SU-DHL-6 (cell line): ENCODE data around the gene RSPH1.

Experiments used
- H2AFZ ChIP-seq: fragments of 200-600 bp; sonication (generic); 2 replicates; pipeline ENCODE4 v1.6.1; 2014; ENCODE audit warnings: low read depth, mild to moderate bottlenecking, moderate library complexity, mixed read lengths, antibody characterized with exemption, low read length; ENCODE audit not compliant: severe bottlenecking
- H3F3A ChIP-seq: fragments of 200-600 bp; shearing (Covaris generic); 2 replicates; pipeline ENCODE4 v1.6.0; 2016; ENCODE audit warnings: antibody characterized with exemption, mild to moderate bottlenecking; ENCODE audit not compliant: insufficient read depth
- H3K27ac ChIP-seq: fragments of 200-600 bp; sonication (generic); 2 replicates; pipeline ENCODE4 v1.5.1; 2016; ENCODE audit warnings: low read depth, mild to moderate bottlenecking, low read length, moderate library complexity, mixed read lengths
- H3K27me3 ChIP-seq: fragments of 200-600 bp; sonication (generic), shearing (Covaris generic); 2 replicates; pipeline ENCODE4 v1.6.0; 2014; ENCODE audit warnings: mild to moderate bottlenecking, low read length
- H3K36me3 ChIP-seq: fragments of 200-600 bp; sonication (generic); 2 replicates; pipeline ENCODE4 v1.6.1; 2014; ENCODE audit warnings: mild to moderate bottlenecking, low read length, mixed read lengths
- H3K4me2 ChIP-seq: fragments of 300-600, 200-600 bp; shearing (Covaris generic), sonication (generic); 2 replicates; pipeline ENCODE4 v1.6.0; 2014; ENCODE audit warnings: low read length, low read depth, mild to moderate bottlenecking; ENCODE audit not compliant: poor library complexity, severe bottlenecking
- H3K4me3 ChIP-seq: fragments of 200-600 bp; sonication (generic); 2 replicates; pipeline ENCODE4 v1.5.1; 2014; ENCODE audit warnings: antibody characterized with exemption, low read length, mild to moderate bottlenecking, mixed read lengths; ENCODE audit not compliant: insufficient read depth, poor library complexity, severe bottlenecking
- H3K79me2 ChIP-seq: fragments of 200-600 bp; sonication (generic); 2 replicates; pipeline ENCODE4 v1.6.1; 2014; ENCODE audit warnings: mild to moderate bottlenecking, low read length, moderate library complexity; ENCODE audit not compliant: insufficient read depth
- H3K9ac ChIP-seq: fragments of 200-600 bp; sonication (generic); 2 replicates; pipeline ENCODE4 v1.7.0; 2014; ENCODE audit warnings: mild to moderate bottlenecking, low read length
- H3K9me2 ChIP-seq: fragments of 200-600 bp; sonication (generic); replicated peaks from 2 replicates; pipeline ENCODE4 v1.6.1; 2014; ENCODE audit warnings: low read length; ENCODE audit not compliant: insufficient read depth
- H3K9me3 ChIP-seq: fragments of 200-600 bp; sonication (generic); 2 replicates; pipeline ENCODE4 v1.6.1; 2014; ENCODE audit warnings: low read length, mixed read lengths; ENCODE audit not compliant: insufficient read depth
- H4K20me1 ChIP-seq: fragments of 200-600 bp; sonication (generic); 2 replicates; pipeline ENCODE4 v1.6.1; 2014; ENCODE audit warnings: low read depth, mild to moderate bottlenecking, antibody characterized with exemption, low read length, moderate library complexity, mixed read lengths
- EZH2phosphoT487 ChIP-seq: fragments of 200-600 bp; sonication (generic), shearing (Covaris generic); conservative IDR thresholded peaks from 2 replicates; pipeline ENCODE4 v1.6.1; 2018; ENCODE audit warnings: mild to moderate bottlenecking, antibody characterized with exemption, low read length, moderate library complexity, mixed read lengths
- TF ChIP-seq, protein P1 (sequence below): fragments of 200-600 bp; sonication (generic); IDR thresholded peaks from one replicate; pipeline ENCODE4 v1.5.1; 2017; ENCODE audit warnings: antibody characterized with exemption, mild to moderate bottlenecking, low read length, moderate library complexity; ENCODE audit not compliant: insufficient read depth, poor library complexity, severe bottlenecking

Gene RSPH1

DNA sequence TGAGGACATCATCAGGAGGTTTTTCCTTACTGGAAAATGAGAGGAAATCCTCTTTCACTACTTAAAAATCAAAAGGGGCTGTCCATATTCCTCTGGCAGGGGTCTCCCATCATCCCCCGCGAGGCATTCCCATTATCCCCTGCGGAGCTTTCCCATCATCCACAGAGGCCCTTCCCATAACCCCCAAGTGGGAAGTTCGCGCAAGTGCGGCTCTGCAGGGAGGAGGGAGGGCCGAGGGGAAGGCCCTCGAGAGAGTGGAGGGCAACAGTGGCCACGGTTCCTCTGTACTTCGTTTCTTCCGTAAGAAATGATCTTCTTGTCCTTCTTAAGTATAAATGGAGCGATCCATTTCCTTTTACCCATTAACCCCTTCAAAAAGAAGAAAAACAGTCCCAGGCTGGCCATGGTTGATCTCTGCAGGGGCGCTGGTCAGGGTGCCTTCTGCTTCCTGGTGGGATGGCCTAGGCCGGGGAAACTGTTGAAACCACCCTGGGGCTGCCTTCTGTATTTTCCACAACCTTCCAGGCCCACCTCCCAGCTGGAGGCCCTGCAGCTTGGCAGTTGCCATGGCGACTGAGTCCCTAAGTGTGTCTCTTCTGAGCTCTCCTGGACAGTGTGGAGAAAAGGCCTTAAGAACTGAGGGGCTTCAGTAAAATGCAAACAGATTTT is 3.6 kb upstream of the RSPH1 start:
- no peak overlapping the region for H3K27ac ChIP-seq
- TF ChIP-seq EZH2phosphoT487: no peak
- TF ChIP-seq, protein P1, sequence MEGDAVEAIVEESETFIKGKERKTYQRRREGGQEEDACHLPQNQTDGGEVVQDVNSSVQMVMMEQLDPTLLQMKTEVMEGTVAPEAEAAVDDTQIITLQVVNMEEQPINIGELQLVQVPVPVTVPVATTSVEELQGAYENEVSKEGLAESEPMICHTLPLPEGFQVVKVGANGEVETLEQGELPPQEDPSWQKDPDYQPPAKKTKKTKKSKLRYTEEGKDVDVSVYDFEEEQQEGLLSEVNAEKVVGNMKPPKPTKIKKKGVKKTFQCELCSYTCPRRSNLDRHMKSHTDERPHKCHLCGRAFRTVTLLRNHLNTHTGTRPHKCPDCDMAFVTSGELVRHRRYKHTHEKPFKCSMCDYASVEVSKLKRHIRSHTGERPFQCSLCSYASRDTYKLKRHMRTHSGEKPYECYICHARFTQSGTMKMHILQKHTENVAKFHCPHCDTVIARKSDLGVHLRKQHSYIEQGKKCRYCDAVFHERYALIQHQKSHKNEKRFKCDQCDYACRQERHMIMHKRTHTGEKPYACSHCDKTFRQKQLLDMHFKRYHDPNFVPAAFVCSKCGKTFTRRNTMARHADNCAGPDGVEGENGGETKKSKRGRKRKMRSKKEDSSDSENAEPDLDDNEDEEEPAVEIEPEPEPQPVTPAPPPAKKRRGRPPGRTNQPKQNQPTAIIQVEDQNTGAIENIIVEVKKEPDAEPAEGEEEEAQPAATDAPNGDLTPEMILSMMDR: no peak
- no peaks in the 10 kb centered on the region for H4K20me1 ChIP-seq
- H3K36me3 ChIP-seq: no peaks in the 10 kb centered on the region
- H3K9me3 ChIP-seq: no peaks in the 10 kb centered on the region
- H2AFZ ChIP-seq: no peak overlapping the region
- H3K9me2 ChIP-seq: no peaks in the 10 kb centered on the region
- no peaks in the 10 kb centered on the region for H3K79me2 ChIP-seq
- no peak overlapping the region for H3K9ac ChIP-seq
- no peaks in the 10 kb centered on the region for H3K27me3 ChIP-seq
- H3F3A ChIP-seq: no peaks in the 10 kb centered on the region
- no peak overlapping the region for H3K4me2 ChIP-seq
- H3K4me3 ChIP-seq: no peak overlapping the region

DNA sequence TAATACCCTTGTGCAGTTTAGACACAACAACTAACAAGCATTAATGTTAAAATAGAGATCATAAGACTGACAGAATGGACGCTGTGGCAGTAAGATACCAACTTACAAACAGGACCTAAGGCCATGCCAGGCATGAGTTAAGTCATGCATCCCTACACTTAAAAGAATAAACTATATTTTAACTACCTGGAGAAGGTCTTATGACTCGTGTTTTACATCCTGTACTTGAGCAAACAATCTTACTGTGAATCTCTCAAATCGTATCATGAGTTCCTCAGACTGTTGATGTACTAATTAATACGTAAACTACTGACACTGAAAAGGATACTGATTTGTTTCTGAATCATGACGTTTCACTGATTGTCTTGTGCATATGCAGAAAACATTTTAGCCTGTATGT is 2.0 kb upstream of the RSPH1 start:
- H4K20me1 ChIP-seq: no peaks in the 10 kb centered on the region
- no peak for TF ChIP-seq EZH2phosphoT487
- TF ChIP-seq, protein P1: no peak
- H3K9me2 ChIP-seq: no peaks in the 10 kb centered on the region
- H3K4me3 ChIP-seq: no peak overlapping the region
- no peaks in the 10 kb centered on the region for H3F3A ChIP-seq
- H3K9ac ChIP-seq: no peak overlapping the region
- no peaks in the 10 kb centered on the region for H3K36me3 ChIP-seq
- no peaks in the 10 kb centered on the region for H3K79me2 ChIP-seq
- H3K9me3 ChIP-seq: no peaks in the 10 kb centered on the region
- H3K4me2 ChIP-seq: no peak overlapping the region
- H3K27ac ChIP-seq: no peak overlapping the region
- H3K27me3 ChIP-seq: no peaks in the 10 kb centered on the region
- no peak overlapping the region for H2AFZ ChIP-seq

DNA sequence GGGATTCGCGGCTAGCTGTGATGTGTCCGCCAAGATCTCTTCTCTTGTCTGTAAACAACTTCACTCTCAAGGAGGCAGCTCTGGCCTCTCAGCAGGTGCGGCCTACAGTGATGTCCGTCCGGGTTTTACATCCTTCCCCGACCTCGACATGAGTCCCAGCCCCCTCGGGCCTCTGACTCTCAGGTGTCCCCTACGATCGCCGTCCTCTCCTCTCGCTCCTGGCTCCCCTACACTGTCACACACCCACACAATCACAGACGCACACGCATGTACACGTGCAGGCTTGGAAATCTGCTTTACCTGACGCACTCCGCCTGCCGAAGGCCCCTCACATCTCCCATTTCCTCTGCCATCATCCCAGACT is 797 bp upstream of the RSPH1 start:
- peak overlapping the region; percentile 68 for H3K9ac ChIP-seq
- H4K20me1 ChIP-seq: no peaks in the 10 kb centered on the region
- TF ChIP-seq, protein P1: no peak
- H3K9me2 ChIP-seq: no peaks in the 10 kb centered on the region
- peak overlapping the region; percentile 73 for H3K4me3 ChIP-seq
- H3K79me2 ChIP-seq: no peaks in the 10 kb centered on the region
- H3K4me2 ChIP-seq: peak overlapping the region; percentile 96
- H2AFZ ChIP-seq: peak overlapping the region; percentile 96
- H3F3A ChIP-seq: no peaks in the 10 kb centered on the region
- no peak overlapping the region for H3K27ac ChIP-seq
- H3K9me3 ChIP-seq: no peaks in the 10 kb centered on the region
- no peaks in the 10 kb centered on the region for H3K36me3 ChIP-seq
- no peaks in the 10 kb centered on the region for H3K27me3 ChIP-seq
